Kasumi-1 (cell line): ENCODE measurements around the gene SYT17.
"Not testable (repeated sequence)": the region's sequence is repeated elsewhere in the genome, so short reads cannot be mapped to it uniquely, and the experiment has no call there.

Experiments
- DNase-seq, 2 experiments: peaks; one replicate each; lab custom pipeline; 2025; lab: John Stamatoyannopoulos, UW

The SYT17 gene

DNA sequence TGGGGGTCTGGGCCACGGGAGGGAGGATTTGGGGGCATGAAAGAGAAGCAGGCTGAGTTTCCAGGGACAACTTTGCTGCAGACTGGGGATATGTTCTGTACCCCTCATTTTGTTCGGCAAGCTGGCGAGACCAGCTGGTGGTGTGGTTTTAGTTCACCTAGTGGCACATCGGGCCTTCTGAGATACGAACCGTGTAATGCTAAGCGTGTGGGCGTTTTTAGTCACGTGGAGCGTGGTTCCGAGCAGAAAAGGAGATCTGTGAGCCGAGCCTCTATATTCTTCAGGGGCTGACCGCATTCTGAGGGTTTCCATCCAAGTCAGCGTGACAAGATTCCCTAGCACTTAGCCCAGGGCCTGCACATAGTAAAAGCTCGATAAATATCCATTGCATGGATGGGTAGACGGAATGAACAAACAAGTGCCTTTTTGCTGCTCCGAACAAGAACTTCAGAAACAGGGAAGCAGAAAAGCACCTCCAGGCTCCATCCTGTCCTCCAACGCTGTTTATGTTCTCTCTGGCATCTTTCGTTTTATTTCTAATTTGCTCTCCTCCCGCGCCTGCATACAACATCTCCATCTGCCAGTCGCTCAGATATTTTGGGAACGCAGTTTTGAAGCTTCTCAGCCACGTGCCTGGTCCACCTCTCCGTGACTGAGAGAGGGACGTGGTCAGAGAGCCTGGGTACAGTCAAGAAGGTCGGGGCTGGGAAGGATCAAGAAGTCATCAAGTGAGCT is 5.8 kb downstream of the SYT17 start:
- no peak for DNase-seq

GRCh38 chr16:19174478-19174877 is 6.4 kb downstream of the SYT17 start:
- no peak for DNase-seq

GRCh38 chr16:19175492-19176262 is 7.6 kb downstream of the SYT17 start:
- no peak for DNase-seq

GRCh38 chr16:19177111-19177739 is 9.2 kb downstream of the SYT17 start:
- no peak for DNase-seq

GRCh38 chr16:19179546-19180490 is 11.8 kb downstream of the SYT17 start:
- DNase-seq, result peak; percentile 63 to 64

DNA sequence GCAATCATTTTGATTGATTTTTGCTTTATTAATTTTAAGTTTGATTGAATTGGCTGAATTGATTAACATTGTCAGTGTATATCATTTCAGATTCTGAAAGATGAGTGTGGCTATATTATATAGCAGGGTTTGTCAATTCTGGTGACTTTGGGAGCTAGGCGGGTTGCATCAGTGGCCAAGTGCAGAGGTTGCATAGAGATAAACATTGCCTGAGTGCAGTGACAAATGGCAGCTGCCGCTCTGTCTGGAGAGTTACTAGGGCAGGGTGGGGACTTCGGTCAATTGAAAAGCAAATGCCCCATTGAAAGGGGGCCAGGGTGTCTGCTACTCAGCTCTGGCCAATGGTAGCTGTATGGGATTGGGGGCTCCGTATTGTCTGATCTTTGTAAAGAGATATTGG is 12.7 kb downstream of the SYT17 start:
- no peak for DNase-seq

DNA sequence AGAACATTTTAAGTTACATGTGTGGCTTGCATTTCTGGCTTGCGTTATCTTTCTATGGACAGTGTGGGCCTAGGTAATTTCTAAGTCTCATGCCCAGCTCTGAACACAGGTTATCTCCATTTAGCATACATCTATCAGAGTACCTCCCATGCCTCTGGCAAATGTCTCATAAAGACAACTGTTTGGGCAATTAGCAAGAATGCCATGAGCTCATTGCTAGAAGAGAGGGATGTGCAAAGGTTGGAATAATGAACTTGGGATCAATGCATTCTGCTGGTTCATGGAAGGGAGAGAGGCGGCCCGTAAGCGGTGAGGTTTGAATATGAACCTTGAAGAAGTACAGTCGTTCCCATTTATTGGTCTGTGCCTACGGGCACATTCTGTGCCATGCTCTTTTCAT is 14.4 kb downstream of the SYT17 start:
- DNase-seq, result no peak

DNA sequence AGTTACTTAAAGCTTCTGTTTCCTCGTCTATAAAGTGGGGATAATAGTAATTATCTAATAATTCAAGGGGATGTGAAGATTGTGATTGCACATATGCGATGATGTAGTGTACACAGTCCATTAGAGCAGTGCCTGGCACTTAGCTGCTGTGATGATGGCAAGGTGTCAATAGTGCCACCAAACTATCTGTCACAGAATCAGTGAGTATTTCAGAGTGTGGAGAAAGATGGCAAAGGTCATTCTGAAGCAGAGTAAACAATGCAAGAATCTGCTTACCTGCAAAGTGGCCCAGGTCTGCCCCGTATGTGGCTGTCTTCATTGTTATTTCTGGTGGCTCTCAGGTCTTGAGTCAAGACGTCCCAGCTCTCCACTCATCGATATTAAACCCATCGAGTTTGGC is 15.1 kb downstream of the SYT17 start:
- no peak for DNase-seq

DNA sequence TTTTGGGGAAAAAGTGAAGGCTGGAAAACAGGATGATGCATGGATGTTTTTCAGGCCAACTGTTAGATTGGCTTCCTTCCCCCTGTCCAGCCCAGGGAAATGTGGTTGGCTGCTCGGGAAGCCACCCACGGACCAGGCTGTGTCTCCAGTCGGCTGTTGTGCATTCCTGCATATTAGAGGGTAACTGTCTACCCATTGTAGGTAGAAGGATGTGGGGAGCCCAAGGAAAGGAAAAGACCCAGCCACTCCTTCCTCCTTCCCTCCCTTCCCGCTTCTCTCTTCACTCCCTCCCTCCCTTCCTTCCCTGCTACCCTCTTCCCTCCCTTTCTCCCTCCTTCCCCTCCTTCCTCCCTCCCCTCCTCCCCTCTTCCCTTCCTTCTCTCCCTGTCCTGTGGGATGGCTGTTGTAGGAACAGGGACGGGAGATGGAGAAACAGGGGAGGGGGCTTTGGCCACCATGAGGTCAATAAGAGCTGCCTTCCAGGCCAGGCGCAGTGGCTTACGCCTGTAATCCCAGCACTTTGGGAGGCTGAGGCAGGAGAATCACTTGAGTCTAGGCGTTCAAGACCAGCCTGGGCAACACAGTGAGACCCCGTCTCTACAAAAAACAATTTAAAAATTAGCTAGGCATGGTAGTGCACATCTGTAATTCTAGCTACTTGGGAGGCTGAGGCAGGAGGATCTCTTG is 16.9 kb downstream of the SYT17 start:
- DNase-seq, result no peak

- no peak for DNase-seq
Observed at GRCh38 chr16:19185510-19185851, 17.4 kb downstream of the SYT17 start.

- DNase-seq, result no peak
Observed at GRCh38 chr16:19186408-19186807, 18.4 kb downstream of the SYT17 start.

DNA sequence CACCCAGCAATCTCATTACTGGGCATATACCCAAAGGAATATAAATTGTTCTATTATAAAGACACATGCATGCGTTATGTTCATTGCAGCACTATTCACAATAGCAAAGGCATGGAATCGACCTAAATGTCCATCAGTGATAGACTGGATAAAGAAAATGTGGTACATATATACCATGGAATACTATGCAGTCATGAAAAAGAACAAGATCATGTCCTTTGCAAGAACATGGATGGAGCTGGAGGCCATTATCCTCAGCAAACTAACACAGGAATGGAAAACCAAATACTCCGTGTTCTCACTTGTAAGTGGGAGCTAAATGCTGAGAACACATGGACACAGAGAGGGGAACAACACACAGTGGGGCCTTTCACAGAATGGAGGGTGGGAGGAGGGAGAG is 19.9 kb downstream of the SYT17 start:
- not testable (repeated sequence) for DNase-seq

- no peak for DNase-seq
Observed at GRCh38 chr16:19188406-19188805, 20.4 kb downstream of the SYT17 start.

DNA sequence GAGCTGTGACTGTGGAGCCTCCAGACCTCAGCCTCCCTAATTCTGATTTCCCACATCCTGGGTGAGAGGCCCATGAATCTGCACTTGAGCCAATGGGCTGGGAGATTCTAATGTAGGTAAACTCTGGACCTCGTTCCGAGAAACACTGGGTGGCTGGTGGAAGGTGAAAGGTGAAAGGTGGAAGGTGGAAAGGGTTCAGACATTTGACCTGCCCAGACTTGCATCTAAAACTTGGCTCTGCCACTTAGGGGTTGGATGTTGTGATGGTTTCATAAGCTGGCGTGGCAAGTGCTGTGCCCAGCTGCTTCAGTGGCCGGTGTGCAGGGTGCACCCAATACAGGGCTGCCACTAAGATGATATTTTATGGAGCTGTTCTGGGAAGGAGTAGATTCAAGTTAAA is 24.8 kb downstream of the SYT17 start:
- DNase-seq, result no peak

DNA sequence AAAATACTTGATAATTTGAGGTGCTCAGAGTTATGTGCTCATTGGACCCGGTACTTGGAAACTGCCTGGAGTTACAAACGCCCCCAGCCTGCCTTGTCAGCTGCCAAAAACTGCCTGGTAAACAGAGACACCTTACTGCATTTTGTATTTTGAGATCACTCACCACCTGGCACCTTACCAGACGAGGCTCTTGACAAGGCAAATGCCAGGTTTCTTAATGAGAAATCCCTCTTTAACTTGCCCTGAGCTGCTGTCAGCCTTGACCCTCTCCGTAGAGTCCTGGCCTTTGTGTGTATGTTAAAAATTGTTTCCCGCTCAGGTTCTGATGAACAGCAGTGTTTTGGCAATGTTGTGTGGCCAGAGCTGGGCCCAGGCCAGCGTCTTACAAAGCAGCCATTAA is 28.8 kb downstream of the SYT17 start:
- DNase-seq, result no peak

DNA sequence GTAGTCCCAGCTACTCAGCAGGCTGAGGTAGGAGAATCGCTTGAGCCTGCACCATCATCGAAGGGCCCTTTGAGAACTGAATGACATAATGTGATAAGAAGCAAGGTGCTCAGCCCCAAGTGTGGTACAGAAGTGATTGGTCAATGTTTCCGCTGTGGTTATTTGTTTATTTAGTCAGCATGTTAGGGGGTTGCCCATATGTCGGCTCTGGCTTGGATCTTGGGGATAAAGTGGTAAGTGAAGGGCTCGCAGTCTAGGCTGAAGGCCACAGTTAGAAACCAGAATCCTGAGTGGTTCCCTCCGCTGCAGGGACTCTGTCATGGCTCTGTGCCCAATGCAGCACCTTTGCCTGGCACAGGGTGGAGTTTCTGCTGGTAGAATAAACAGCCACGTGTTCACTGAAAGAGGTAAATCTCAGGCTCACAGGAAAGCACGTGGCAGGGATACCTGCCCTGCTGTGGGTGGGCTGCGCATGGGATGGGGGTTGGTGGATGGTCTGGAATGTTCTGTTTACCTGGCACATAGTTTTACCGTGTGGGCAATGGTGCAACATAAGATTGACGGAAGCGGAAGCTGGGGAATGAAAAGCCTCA is 35.4 kb downstream of the SYT17 start:
- DNase-seq, result no peak

- DNase-seq, result no peak
Observed at GRCh38 chr16:19210280-19210924, 42.4 kb downstream of the SYT17 start.

GRCh38 chr16:19210968-19211367 is 42.9 kb downstream of the SYT17 start:
- no peak for DNase-seq

DNA sequence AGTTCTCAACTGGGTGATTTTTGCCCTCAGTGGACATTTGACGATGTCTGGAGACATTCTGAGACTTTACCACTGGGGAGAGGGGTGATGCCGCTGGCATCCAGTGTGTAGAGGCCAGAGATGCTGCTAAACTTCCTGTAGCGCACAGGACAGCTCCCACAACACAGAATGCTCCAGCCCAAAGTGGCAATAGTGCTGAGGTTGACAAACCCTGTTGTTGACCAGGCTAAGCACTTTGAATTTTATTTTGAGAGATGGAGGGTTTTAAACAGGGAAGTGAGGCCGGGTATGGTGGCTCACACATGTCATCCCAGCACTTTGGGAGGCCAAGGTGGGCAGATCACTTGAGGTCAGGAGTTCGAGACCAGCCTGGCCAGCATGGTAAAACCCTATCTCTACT is 44.0 kb downstream of the SYT17 start:
- no peak for DNase-seq

DNA sequence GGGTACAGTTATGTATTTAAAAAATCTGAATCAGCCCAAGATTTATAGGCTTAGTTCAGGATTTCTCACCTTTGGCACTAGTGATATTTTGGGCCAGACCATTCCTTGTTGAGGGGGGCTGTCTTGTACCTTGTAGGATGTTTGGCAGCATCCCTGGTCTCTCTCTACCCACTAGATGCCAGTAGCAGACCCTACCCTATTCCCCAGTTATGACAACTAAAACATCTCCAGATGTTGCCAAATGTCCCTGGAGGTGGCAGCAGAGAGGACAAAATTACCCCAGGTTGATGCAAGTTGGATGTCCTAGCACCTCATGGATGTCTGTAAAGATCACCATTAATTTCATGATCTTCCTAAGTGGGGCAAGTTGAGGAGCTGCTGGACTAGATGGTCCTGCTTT is 45.8 kb downstream of the SYT17 start:
- DNase-seq, result no peak

- DNase-seq, result no peak
Observed at GRCh38 chr16:19215705-19216104, 47.7 kb downstream of the SYT17 start.
